ENCODE results near the gene DMRT3.

GRCh38 chr9:974031-974995 lies 2.1 kb upstream of the DMRT3 start:
- TF ChIP-seq, protein P1, sequence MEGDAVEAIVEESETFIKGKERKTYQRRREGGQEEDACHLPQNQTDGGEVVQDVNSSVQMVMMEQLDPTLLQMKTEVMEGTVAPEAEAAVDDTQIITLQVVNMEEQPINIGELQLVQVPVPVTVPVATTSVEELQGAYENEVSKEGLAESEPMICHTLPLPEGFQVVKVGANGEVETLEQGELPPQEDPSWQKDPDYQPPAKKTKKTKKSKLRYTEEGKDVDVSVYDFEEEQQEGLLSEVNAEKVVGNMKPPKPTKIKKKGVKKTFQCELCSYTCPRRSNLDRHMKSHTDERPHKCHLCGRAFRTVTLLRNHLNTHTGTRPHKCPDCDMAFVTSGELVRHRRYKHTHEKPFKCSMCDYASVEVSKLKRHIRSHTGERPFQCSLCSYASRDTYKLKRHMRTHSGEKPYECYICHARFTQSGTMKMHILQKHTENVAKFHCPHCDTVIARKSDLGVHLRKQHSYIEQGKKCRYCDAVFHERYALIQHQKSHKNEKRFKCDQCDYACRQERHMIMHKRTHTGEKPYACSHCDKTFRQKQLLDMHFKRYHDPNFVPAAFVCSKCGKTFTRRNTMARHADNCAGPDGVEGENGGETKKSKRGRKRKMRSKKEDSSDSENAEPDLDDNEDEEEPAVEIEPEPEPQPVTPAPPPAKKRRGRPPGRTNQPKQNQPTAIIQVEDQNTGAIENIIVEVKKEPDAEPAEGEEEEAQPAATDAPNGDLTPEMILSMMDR (IDR thresholded peaks at IDR 0.05): no peak
- no peak for TF ChIP-seq POLR2A (IDR thresholded peaks at IDR 0.05)
